Right ventricle myocardium superior (tissue), 1 donor: ENCODE data around the gene SCYL3. TPM values are rescaled to one million over a fixed set of nuclear protein-coding genes. Genes with fewer than 3 reads are reported as not detected.
"Not testable (repeated sequence)": the region's sequence is repeated elsewhere in the genome, so short reads cannot be mapped to it uniquely, and the experiment has no call there.

Experiments
- ATAC-seq: fragments of 200-7000 bp; cut with Tn5 transposase; one replicate; pipeline ENCODE4 v1.9.1; 2020; ENCODE audit warnings: mild to moderate bottlenecking; ENCODE audit not compliant: poor library complexity
- DNase-seq: peaks from one replicate; pipeline ENCODE4 v3.0.0-alpha.2; 2020
- intact Hi-C: fragments of 100-400 bp; cut with DNase I; formaldehyde crosslinking; loops from one replicate; pipeline ENCODE4 v1.11.2; 2022
- total RNA-seq: library from RNA; stranded (reverse); fragmentation: NEBNext Ultra II Directional; extraction: Animal tissue kit (Norgen Biotek cat#: 25700); gene quantifications from one replicate; pipeline ENCODE4 v1.2.1, GENCODE V29; 2021
- donor health status: DM: no; HTN: yes; CAD: no; lungs with severe emphysema.

SCYL3 gene
- total RNA-seq, 1 donor from 2014 or later = 5.5 TPM

GRCh38 chr1:169836198-169836597, 57.5 kb downstream of the SCYL3 start:
- intact Hi-C loops = no loop called here
- ATAC-seq (no peak), DNase-seq (no peak)

- no peak for ATAC-seq
- intact Hi-C loops = no loop called here
- DNase-seq = no peak
These were observed 58.0 kb downstream of the SCYL3 start for GRCh38 chr1:169835647-169836046.

GRCh38 chr1:169834869-169835268, 58.8 kb downstream of the SCYL3 start:
- ATAC-seq (no peak), DNase-seq (no peak)
- intact Hi-C loops = no loop called here

DNA sequence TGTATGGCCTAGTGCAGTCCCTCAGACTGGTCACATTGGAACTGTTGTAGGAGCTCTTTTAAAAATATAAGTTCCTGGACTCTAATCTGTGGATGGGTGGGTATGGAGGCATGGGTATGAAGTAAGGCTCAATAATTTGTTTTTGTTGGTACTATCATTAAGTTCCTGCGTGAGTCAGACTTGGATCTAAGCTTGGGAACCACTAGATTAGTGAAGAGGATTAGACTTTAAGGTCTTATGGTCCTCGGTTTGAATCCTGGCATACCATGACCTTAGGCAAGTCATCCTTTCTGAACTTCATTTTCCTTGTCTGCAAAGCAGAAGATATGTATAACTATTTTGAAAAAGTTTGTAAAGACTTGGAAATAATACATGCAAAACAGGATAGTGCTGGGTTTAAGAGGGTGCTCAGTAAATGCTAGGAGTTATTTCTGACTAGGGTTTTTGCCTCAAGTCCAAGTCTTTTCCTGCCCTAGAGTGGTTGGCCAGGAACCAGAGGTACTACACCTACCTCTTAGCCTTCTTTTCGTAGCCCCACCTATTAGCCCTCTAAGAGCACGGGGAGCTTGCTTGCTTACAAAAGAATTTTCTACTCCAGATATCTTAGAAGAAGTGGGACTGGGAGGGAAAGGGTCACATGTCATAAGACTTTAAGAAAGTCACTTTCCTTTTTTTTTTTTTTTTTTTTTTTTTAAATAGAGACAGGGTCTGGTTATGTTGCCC, 60.4 kb downstream of the SCYL3 start:
- ATAC-seq = no peak
- no peak for DNase-seq
- intact Hi-C loops = no loop called here

DNA sequence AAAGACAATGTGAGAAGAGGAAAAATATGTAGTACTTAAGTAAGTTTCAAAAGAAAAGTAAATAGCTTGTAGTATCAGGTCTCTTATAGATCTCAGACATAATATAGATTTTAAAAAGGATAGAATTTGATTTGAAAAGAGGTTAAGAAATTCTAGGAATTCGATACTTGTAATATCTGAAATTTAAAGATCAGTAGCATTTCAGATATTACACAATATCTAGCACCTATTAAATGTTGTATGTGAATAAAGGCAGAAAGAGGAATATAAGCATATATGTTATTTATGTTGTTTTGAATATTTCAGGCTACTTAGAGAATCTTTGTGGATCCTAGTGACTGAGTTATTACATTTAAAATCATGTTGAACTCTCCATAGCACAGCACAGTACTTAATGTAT, 64.0 kb downstream of the SCYL3 start:
- intact Hi-C loops = no loop called here
- no peak for ATAC-seq
- no peak for DNase-seq

DNA sequence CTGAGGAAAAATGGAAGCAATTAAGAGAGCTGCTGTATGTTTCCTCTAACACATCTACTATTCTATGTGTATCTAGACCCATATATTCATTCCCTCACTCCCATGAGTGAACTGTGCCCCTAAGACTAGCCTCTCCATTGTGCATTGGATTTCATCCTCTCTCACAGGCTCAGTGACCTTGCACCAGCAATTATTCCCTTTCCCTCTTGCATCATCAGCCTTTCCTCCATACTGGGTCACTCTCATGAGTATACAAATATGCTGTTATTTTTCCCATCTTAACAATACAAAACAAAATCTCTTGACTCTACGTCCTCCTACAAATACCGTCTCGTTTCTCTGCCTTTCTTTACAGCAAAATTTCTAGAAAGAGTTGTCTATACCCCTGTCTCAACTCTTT, 69.5 kb downstream of the SCYL3 start:
- ATAC-seq (no peak), DNase-seq (no peak)
- intact Hi-C loops = no loop called here

GRCh38 chr1:169821500-169821899, 72.2 kb downstream of the SCYL3 start:
- no peak for ATAC-seq
- intact Hi-C loops = no loop called here
- no peak for DNase-seq

DNA sequence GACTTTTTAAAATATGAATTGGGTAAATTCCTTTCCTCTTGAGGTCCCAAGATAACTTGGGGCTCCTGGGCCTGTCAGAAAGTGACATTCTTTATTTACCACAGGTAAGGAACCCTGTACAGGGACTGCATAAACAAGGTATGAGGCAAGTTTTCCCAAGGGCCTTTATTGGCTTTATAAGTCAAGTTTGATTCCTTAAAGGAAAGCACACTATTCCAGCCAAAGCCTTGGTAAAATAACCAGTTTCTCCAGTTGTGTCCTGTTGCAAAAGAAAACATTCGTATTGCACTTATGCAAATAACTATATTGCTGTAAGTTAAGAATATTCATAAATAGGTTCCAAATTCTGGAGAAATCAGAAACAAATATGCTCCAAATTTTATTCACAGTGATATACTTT, 77.1 kb downstream of the SCYL3 start:
- no peak for DNase-seq
- intact Hi-C loops = no loop called here
- ATAC-seq = no peak

- DNase-seq (no peak), ATAC-seq (no peak)
- intact Hi-C loops = no loop called here
These were observed 79.4 kb downstream of the SCYL3 start for GRCh38 chr1:169814265-169814664.

DNA sequence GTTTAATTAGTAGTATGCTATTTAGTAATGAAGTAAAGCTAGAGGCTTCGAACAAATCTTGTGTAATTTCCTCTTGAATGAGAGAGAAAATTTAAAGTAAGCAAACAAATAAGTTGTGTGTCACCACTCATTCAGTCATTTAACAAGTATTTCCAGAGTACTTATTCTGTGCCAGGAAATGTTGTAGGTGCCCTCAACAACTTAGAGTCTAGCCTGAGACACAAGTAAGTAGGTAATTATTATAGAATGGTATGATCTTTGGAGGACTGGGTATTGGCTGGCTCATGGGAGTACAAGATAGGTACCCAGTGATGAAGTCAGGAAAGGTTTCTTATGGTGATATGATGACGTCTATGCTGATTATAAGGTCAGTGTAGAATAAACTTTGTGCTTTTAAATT, 81.6 kb downstream of the SCYL3 start:
- DNase-seq = no peak
- ATAC-seq = no peak
- intact Hi-C loops = no loop called here

- DNase-seq, ATAC-seq, intact Hi-C loops: not testable (repeated sequence)
These were observed 82.2 kb downstream of the SCYL3 start for GRCh38 chr1:169811418-169812035.

DNA sequence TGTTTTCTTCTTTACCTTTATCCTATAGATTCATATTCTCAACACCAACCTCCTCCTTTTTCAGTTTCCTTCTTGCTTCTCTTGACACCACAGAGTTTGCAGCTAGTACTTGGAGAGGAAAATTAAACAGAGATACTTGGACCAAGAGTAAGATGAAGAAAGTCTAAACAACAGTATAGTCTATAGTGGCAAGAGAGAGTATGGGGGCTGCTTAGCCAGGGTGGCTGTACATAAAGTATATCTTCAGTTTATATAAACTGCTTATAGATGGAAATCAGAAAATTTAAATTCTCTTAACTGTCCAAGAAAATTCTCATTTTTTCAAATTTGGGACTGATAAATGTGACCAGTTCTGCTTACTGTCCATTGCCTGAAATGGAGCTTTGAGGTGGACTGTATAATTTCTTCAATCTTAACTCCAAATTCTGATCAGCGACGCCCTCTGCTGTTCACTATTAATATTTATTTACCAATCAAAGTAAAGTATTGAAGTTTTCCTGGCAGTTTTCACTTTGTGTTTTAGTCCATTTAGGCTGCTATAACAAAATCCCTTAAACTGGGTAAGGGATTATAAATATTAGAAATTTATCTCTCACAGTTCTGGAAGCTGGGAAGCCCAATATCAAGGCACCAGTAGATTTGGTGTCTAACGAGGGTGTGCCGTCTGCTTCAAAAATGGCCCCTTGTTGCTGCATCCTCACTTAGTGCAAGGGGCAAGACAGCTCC, 84.2 kb downstream of the SCYL3 start:
- DNase-seq (no peak), ATAC-seq (no peak)
- intact Hi-C loops = loop anchor here (5.0 to 10.0 kb wide), 3 partner anchors 105 to 257 kb away; no protein-coding TSS in a partner anchor

- intact Hi-C loops = loop anchor here (5.0 to 10.0 kb wide), 3 partner anchors 100 to 253 kb away; no protein-coding TSS in a partner anchor
- DNase-seq (no peak), ATAC-seq (no peak)
These were observed 88.8 kb downstream of the SCYL3 start for GRCh38 chr1:169804941-169805340.

DNA sequence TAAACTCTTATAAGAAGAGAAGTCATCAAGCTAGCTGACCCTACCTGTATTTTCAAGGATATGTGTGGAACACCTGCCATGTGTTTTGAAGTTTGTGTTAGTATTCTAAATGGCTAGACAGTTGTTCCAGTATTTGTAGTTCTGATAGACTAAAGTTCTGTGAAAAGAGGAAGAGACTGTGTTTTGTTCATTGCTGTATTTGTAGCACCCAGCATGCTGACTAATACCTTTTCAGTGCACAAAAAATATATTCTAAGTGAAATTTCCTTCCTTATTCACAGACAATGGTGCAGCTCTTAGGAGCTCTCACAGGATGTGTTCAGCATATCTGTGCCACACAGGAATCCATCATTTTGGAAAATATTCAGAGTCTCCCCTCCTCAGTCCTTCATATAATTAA, 90.8 kb downstream of the SCYL3 start:
- ATAC-seq (no peak), DNase-seq (no peak)
- intact Hi-C loops = loop anchor here (10.0 kb wide), 2 partner anchors 98 to 208 kb away; no protein-coding TSS in a partner anchor

Other genes starting within 250 kb of the SCYL3 start
- 0.89 TPM for gene SELL, start 182.3 kb downstream of the SCYL3 start, total RNA-seq
- 0.65 TPM for gene SELE, start 159.8 kb downstream of the SCYL3 start, total RNA-seq
- 5.4 TPM for gene METTL18, start 99.0 kb downstream of the SCYL3 start, total RNA-seq
- gene KIFAP3, start 180.8 kb upstream of the SCYL3 start, total RNA-seq = 30.3 TPM